A172 (cell line): ENCODE results near the gene LCN15. TPM values are rescaled to one million over a fixed set of nuclear protein-coding genes. Genes with fewer than 3 reads are reported as not detected.
"Not testable (repeated sequence)": the region's sequence is repeated elsewhere in the genome, so short reads cannot be mapped to it uniquely, and the experiment has no call there.

Source experiments
- DNase-seq: peaks from one replicate; pipeline ENCODE4 v3.0.0-alpha.2; 2015; ENCODE audit warnings: low spot score
- total RNA-seq: library from RNA; depleted of rRNA; stranded (reverse); fragments of >200 nt; shearing (Covaris generic); gene quantifications from 2 replicates; pipeline ENCODE4 v1.2.3, GENCODE V29; 2014

The LCN15 gene
- total RNA-seq, 1 experiment from 2014 or later: not detected

DNA sequence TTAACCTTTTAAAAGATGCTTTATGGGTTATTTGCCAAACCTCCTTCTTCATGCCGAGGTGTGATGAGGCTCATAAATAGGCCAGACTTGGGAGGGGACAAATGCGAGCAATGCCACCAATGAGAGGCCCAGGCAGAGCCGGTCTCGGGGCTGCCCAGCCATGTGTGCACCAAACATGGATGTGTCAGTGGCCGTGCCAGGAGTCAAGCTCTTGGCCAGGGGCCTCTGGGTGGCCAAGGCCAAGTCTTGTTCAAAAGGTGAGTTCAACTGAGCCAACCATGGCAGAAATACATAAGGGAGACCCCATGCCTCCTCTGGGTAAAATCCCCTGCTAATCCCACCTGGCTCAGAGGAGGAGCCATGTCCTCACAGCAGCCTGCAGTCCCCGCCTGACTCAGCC is 10.9 kb upstream of the LCN15 start:
- DNase-seq: no peak

DNA sequence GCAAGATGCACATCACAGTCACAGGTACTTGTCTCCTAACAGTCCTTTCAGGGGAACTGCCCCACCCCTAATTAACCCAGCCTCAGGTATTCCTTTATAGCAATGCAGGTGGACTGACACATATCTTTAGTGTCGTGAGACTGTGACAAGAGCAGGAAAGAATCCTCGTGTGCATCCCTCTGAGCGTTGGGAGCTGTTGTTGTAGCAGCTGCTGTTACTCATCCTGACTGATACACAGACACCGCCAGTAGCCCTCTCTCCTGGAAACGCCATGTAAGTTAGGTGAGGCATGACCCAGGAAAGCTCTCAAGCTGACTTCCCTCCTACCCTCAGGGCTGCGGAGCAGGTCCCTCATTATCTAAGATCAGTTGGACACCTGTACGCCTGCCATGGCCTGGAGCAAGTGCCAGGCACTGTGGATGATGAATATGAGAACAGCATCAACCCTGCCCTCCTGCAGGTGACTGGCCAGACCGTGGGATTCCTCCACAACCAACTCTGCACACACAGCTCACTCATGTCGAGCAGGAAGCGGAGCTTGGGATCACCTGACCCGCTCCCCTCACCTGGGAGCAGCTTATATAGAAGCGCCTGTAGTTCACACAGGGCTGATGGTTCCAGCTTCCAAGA is 10.2 kb upstream of the LCN15 start:
- no peak for DNase-seq

DNA sequence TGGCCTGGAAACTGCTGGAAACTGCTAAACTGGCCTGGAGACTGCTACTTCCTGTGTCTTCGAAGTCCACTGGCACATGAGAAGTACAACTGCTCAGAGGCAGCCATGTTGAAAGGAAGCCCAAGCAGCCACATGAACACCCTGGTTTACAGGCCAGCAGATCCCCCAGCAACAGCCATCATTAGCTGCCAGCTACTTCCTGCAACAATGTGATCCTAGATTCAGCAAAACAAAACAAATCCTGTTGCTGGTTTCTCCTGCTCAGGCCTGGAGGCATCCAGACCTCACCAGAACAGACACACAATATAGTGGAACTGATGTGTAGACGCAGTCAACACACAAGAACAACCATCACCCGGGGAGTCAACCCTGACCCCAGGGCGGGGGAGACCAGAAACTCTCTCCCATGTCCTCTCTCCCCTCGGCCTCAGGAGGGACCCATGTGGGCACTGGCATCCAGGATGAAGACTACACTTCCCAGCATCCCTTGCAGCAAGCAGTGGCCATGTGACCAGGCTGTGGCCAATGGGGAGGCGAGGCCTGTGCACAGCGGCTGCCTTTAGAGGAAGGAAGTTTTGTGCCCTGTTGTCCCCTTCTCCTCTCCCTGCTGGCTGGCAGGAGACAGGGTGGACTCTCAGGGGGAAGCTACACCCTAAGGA is 9.2 kb upstream of the LCN15 start:
- no peak for DNase-seq

DNA sequence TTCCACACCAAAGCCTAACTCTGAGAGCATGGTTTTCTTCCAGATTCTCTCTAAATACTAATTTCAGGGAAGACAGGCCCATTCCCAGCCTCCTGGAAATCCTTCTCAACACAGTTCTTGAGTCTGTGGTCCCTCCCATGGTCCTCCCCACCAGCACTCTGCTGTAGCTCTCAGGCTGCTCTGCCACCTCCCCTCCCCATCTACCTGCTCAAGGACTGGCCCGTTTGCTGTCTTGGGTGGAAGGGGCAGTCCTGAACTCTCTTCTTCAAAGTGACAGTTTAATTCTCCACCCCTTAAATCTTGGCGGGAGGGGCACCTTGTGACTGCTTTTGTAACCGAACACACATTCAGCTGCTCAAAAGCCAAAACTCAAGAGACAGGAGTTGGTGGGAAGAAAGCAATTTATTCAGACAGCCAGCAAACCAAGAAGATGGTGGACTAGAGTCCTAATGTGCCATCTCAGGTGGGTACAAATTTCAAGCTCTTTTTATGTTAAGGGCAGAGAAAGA is 7.6 kb upstream of the LCN15 start:
- no peak for DNase-seq

DNA sequence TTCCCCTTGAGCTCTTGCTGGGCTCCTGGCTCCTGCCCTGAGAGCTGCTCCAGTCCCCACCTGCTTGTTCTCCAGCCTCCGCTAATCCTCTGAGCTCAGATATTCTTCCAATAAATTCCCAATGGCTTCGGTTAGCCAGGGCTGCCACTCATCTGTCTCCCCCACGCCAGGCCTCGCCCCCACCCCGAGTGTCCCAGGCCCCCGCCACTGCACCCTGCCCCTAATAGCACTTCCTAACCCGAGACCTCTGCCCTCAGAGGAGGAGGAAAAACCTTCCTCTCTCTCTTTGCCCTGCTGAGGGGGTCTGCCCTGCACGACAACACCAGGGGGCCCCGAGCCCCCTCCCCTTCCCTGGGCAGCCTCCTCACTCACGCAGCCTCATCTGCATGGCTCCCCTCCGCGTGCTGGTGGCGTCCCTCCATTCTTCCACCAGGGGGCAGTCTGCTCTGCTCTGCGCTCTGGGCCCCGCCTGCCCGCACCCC is 5.4 kb upstream of the LCN15 start:
- DNase-seq: no peak

DNA sequence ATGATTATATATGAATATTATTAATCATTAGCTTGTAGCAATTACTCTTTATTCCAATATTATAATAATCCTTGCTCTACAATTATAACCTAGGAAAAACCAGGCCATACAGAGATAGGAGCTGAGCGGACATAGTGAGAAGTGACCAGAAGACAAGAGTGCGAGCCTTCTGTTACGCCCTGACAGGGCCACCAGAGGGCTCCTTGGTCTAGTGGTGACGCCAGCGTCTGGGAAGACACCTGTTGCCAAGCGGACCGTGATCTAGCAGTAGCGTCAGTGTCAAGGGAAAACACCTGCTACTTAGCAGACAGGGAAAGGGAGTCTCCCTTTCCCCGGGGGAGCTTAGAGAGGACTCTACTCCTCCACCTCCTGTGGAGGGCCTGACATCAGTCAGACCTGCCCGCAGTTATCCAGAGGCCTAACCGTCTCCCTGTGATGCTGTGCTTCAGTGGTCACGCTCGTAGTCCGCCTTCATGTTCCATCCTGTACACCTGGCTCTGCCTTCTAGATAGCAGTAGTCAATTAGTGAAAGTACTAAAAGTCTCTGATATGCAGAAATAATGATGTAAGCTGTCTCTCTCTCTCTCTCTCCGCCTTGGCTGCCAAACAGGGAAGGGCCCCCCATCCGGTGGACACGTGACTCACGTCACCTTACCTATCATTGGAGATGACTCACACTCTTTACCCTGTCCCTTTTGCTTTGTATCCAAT is 2.2 kb upstream of the LCN15 start:
- peak; percentile 88 for DNase-seq

DNA sequence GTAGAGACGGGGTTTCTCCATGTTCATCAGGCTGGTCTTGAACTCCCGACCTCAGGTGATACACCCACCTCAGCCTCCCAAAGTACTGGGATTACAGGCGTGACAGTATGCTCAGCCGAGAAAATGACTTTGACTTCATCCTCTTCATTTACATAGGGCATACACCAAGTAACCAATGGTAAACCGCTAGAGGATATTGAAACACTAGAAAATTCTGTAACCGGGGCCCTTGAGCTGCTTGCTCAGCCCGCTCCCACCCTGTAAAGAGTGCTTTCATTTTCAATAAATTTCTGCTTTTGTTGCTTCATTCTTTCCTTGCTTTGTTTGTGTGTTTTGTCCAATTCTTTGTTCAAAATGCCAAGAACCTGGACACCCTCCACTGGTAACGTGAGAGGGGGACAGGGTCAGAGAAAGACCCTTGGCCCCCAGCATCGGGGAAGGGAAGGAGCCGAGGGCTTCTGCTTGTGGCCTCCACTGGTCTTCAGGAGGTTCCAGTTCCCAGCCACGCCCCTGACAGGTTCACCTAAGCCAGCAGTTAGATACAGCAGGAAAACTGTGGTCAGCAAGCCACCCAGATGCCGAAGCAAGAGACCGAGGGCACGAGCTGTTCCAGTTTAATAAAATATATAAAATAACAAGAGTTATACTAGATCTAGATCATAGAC is 1.6 kb upstream of the LCN15 start:
- not testable (repeated sequence) for DNase-seq

DNA sequence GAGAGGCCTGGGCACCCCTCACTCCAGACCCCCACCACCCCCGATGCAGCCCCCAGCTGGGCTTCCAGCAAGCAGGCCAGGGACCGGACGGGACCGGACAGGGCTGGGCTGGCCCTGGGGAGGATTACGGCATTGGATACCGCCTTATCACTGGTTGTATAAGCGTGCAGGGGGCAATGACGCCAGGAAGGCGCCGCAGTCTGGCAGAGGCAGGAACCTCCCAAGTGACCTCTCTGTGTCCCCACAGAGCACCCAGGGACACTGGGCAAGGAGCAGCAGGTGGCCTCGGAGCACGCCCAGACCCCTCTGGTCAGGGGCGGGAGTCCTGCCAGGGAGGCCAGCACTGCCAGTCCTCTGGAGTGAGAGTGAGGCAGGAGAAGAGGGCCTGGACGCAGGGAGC is 723 bp upstream of the LCN15 start:
- no peak for DNase-seq

DNA sequence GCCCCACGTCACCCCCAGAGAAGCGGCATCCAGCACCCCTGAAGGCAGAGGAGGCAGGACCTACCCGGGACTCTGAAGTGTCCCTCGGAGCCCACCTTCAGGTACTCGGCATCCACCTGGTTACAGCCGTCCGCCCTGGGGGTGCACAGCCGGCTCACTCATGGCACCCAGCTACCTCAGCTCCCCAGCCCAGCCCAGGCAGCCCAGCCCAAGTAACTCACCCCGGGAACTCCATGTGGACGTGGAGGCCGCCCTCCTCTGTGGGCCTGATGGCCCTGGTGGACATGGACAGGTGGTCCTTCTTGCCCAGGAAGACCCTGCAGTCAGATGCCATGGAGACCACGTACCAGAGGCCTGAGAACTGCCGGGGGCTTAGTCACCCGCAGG is 676 bp downstream of the LCN15 start:
- no peak for DNase-seq

DNA sequence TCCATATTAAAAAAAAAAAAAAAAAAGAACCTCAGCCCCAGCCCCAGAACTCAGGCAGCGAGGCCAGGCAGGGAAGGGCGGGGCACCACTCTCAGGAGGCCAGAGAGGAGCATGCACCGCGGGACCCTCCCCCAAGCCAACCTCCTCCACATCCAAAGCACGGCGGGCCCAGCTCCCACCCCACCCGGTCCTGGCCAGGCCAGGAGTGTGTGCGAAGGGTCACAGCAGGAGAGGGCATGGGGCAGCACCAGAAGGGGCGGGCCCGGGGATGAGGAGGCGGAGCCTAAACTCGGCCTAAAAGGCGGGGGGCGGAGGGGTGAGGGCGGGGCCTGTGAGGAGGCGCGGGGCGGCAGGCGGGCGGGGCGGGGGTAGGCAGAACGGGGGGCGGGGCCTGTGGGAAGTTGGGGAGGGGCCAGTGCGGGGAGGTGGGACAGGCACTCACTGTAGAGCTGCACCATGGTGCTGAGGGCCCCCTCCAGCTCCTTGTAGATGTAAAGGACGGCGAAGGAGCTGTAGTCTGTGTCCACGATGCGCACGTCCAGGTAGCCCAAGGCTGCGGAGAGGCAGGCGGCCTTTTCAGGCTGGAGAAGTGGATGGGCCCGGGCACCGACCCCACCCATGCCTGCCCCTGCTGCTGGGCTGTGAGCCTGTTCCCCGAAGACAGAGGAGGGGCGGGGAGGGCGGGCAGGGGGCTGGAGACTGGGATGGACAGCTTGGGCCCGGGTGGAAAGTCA is 1.2 kb downstream of the LCN15 start:
- no peak for DNase-seq

DNA sequence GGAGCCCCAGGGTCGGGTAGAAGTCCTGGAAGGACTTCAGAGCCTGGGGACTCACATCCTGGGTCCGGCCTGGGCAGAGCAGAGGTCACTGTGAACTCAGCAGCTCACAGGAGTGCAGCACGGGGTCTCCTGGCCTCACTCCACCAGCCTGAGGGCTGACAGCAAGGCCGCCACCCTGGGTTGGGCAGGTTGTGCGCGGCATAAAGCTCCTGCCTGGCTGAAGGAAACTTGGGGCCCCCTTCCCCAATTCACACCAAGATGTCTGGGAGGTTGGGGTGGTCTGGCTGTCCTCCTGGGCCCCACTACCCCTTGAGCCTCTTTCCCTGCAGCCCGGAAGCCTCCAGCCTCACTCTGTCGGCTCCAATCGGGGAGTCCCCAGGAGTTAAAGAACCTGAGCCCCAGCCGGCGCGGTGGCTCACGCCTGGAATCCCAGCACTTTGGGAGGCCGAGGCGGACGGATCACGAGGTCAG is 2.1 kb downstream of the LCN15 start:
- DNase-seq: no peak

DNA sequence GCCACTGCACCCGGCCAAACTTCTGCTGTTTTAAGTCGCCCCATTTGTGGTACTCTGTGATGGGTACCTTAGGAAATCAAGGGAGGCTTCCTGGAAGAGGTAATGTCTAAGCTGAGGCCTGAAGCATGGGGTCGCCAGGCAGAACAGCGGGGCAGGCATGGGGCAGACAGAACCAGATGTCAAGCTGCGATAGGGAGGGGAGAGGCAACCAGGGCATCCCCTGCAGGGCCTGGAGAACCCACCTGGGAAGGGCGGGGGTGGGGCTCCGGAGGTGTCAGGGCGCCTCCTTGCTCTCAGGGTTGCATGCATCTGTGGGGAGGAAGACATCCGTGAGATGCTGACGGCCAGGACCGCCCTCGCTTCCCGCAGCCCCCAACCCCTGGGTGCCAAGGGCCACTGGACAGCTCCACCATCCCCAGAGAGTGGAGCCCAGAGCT is 2.8 kb downstream of the LCN15 start:
- no peak for DNase-seq

DNA sequence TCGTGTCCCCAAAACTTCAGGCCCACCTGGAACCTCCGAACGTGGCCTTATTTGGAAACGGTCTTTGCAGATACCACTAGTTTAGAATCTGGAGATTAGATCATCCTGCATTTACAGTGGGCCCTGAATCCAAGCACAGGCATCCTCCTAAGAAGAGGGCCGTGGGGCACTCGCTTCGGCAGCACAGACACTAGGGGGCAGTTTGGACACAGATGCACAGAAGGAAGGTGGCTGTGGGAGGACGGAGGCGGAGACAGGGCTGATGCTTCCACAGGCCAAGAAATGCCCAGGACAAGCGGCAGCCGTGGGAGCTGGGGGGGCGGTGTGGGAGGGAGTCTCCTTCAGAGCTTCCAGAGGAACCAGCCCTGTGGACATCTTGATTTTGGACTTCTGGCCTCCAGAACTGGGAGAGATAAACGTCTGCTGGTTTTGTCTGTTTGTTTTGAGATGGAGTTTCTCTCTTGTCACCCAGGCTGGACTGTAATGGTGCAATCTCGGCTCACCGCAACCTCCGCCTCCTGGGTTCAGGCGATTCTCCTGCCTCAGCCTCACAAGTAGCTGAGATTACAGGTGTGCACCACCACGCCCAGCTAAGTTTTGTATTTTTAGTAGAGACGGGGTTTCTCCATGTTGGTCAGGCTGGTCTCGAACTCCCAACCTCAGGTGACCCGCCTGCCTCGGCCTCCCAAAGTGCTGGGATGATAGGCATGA is 3.3 kb downstream of the LCN15 start:
- DNase-seq: peak; percentile 80

DNA sequence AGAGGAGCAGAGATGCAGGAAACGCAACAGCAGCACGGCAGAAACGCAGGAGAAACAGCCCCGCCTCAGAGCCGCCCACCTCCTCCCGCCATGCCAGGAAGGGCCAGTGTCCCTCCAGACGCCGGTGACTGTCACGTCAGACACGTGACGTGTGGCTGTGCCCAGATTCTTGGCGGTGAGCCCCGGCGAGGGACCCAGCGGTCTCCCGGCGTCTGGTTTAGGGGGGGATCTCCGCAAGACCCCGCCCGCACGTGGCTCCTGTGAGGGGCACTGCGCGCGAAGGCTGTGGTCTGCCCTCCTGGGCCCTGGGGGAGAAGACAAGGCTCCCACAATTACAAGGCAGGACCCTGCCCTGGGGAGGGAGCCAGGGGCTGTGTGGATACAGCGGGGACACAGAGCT is 3.9 kb downstream of the LCN15 start:
- DNase-seq: no peak

DNA sequence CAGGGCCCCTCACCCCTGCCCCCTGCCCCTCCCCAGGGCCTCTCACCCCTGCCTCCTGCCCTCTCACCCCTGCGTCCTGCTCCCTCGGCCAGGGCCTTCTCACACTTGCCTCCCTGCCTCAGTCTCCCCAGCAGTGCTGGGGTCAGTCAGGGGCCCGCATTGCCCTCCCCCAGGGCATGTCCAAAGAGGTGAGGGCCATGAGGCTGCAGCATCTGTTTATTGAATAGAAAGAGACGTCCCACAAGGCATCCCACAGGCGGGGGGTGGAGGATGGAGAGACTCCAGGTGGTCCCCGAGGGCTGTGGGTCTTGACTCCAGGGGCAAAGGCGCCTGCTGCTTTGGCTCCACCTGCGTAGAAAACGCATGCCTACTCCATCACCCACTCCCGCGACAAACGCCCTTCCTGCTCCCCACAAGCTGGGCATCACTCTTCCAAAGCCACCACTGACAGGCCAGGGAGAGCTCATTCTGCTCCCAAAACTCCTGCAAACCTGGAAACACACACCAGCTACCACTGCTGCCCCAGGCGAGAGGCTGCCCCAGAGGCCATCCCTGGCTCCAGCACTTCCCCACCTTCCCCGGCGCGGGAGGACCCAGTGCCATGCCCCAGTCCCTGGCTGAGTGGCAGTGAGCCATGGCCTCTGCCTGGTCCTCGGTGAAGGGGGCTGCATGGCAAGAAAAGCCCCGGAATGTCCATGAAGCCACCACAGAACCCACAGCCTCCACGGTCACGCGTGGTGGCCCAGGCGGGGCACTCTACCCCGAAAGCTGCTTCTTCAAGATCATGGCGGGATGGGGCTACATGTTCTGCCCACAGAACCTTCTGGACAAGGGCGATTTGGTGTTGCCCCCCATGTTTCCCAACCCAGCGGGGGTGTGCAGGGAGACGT is 4.6 kb downstream of the LCN15 start:
- DNase-seq: no peak

DNA sequence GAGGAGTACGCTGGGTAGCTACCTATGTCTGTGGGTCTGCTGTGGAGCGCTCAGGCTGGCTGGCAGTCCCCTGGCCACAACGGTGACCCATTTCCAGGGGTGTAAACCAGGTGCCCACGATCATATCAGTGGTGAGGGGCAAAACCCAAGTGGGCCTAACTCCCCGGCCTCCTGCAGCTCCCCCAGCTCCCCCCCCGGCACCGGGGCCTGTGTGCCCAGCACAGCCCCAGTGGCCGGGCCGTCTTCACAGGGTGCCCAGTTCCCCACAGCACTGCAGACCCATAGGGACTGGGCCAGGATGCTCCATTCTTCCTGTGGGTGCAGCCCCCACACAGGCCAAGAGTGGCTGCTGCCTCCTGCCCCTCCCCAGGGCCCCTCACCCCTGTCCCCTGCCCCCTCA is 5.3 kb downstream of the LCN15 start:
- no peak for DNase-seq

DNA sequence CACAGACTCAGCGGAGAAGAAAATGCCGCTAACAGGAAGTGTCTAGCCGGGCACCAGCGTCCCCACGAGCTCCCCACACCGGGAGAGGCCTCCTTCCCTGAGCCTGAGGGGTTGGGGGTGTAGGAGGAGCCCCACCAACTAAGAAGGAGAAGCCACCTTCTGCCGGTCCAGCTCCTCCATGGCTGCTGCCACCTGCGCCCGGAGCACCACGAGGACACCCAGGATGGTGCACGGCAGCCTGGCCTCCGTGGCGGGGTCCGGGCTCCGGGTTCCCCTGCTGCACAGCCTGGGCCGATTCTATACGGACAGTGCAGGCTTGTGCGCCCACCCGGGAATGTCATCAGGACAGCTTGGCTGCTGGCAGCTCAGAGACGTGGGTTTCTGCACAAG is 6.6 kb downstream of the LCN15 start:
- no peak for DNase-seq

DNA sequence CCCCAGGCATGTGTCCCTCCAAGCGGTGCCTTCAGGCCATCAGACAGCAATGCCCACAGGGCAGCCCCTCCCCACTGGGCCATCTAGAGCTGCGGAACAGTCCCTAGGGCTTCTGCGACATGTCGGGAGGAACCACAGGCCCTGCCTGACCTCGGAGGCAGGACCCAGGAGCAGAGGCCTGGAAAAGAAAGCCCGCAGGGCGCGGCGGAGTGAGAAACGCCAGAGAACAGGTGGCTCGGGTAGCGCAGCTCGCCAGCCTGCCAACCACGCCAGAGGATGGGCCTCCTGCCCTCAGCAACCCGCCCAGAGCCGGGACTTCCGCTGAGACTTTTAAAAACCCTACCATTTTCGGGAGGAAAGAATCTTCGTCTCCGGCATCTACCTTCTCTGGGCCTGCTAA is 7.0 kb downstream of the LCN15 start:
- no peak for DNase-seq

DNA sequence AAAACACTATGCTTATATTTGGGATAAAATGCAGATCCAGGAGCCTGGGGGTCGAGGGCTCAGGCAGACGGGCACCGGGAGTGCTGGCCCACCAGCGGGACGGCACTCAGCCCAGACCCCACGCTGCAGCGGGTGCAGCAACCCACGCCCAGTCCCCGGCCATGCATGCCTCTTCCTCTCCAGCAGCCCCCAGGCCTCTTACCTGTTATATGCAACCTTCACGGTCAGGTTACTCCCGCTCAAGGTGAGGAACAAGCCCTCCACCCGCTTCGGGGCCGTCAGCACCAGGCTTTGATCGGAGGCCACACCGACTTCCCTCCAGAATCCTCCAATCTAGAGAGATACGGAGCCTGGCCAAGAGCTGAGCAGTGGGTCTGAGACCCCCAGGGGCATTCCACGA is 7.5 kb downstream of the LCN15 start:
- DNase-seq: no peak

DNA sequence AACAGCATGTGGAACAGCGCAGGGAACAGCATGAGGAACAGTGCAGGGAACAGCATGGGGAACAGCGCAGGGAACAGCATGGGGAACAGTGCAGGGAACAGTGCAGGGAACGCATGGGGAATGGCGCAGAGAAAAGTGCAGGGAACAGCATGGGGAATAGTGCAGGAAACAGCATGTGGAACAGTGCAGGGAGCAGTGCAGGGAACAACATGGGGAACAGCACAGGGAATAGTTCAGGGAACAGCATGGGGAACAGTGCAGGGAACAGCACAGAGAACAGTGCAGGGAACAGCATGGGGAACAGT is 8.2 kb downstream of the LCN15 start:
- no peak for DNase-seq
